Pancreas (tissue), 10 donors: ENCODE data around the gene TMEM250. TPM values are rescaled to one million over a fixed set of nuclear protein-coding genes. Genes with fewer than 3 reads are reported as not detected.

Source experiments
- ATAC-seq, 4 donors: fragments of 200-7000 bp; cut with Tn5 transposase; one replicate each; pipeline versions ENCODE4 v1.8.0 to v1.9.1; 2020; ENCODE audit warnings: mild to moderate bottlenecking in 4 of 4, moderate library complexity in 4 of 4
- DNase-seq, 6 donors: peaks; one replicate each; pipeline ENCODE4 v3.0.0-alpha.2; 2020
- FAIRE-seq: peaks from 2 replicates; lab custom pipeline; 2012; peaks lifted over from hg19 to GRCh38; lab: Jason Lieb, UNC
- H3K27ac ChIP-seq, 4 donors: fragments of 200-600 bp; sonication (generic); 1 replicate in 3 of 4; 2 replicates in 1 of 4; pipeline versions ENCODE4 v1.5.0 to v1.8.0; 2020
- H3K27me3 ChIP-seq, 4 donors: fragments of 200-600 bp; one replicate each; pipeline ENCODE4 v1.8.0; 2021
- H3K36me3 ChIP-seq, 3 donors: fragments of 200-600 bp; sonication (generic) in 1 of 3; one replicate each; pipeline versions ENCODE4 v1.5.0 to v1.8.0; 2020 to 2021
- H3K4me1 ChIP-seq, 3 donors: fragments of 200-600 bp; one replicate each; pipeline ENCODE4 v1.8.0; 2021
- H3K4me3 ChIP-seq, 4 donors: fragments of 200-600 bp; sonication (generic) in 2 of 4; one replicate each; pipeline versions ENCODE4 v1.5.0 to v1.8.0; 2020 to 2021
- H3K9me3 ChIP-seq, 4 donors: fragments of 200-600 bp; one replicate each; pipeline ENCODE4 v1.8.0; 2021
- CTCF ChIP-seq, 4 donors: fragments of 200-600 bp; sonication (generic) in 3 of 4; IDR thresholded peaks; one replicate each; pipeline versions ENCODE4 v1.5.0 to v1.8.0; 2021; ENCODE audit warnings: antibody characterized with exemption in 4 of 4
- WGBS, 2 donors: extraction: QIAGEN DNeasy Blood & Tissue Kit; methylation state at CpG; one replicate each; pipeline ENCODE4 v1.1.7; 2013; 5-methylcytosine and 5-hydroxymethylcytosine counted together
- intact Hi-C, 3 donors: fragments of 100-400 bp; cut with DNase I; formaldehyde crosslinking; loops; one replicate each; pipeline versions ENCODE4 v1.11.1 to v1.14.2; 2022
- polyA plus RNA-seq, 2 donors: library from polyadenylated mRNA; stranded (reverse); fragments of 200-250 nt; gene quantifications; one replicate each; pipeline ENCODE4 v1.2.3, GENCODE V29; 2013
- total RNA-seq, 6 donors: library from RNA; stranded (reverse); fragmentation: NEBNext Ultra II Directional in 4 of 6; extraction: Animal tissue kit (Norgen Biotek cat#: 25700) in 4 of 6; gene quantifications; one replicate each; pipeline versions ENCODE4 v1.2.1 to v1.2.4, GENCODE V29; 2021 to 2023
- donor health status: healthy with polysubstance abuse.
- donor health status: DM: no; HTN: no; CAD: no; lungs with moderate emphysema.
- donor health status: DM: no; HTN: no; CAD: no.
- donor health status: control.
- donor health status: control.
- donor health status: Bipolar disorder and iron deficiency.
- donor health status: DM: yes; HTN: yes; CAD: no.
- donor health status: DM: no; HTN: no; CAD: no.
- donor health status: DM: no; HTN: no; CAD: no.
- donor health status: DM: yes; HTN: yes; CAD: no.

The TMEM250 gene
- total and polyA plus RNA-seq, 8 donors: 8.0 to 17.8 (median 11.8) TPM

- TF ChIP-seq CTCF (IDR thresholded peaks at IDR 0.05): no peak
- 48% methylated on average over 37 to 42 of the region's 42 CpGs for WGBS, 2 donors
- H3K4me3 ChIP-seq: peak overlapping the region in 3 of 4 donors; percentile 9 to 34 (median 30)
- peaks cover 5 to 10% (median 5%) of the 10 kb centered on the region in 3 donors for H3K4me1 ChIP-seq
- no peaks in the 10 kb centered on the region for H3K36me3 ChIP-seq
- H3K27me3 ChIP-seq: no peaks in the 10 kb centered on the region
- peak overlapping the region in 2 of 4 donors; percentile 27 to 33 for H3K27ac ChIP-seq
- no peak for DNase-seq
- peak in 1 of 4 donors; percentile 12 for ATAC-seq
- no peak for FAIRE-seq
- no peaks in the 10 kb centered on the region for H3K9me3 ChIP-seq
- intact Hi-C loops: no loop called here
Measured at GRCh38 chr9:136110082-136111061, 8.3 kb downstream of the TMEM250 start.

DNA sequence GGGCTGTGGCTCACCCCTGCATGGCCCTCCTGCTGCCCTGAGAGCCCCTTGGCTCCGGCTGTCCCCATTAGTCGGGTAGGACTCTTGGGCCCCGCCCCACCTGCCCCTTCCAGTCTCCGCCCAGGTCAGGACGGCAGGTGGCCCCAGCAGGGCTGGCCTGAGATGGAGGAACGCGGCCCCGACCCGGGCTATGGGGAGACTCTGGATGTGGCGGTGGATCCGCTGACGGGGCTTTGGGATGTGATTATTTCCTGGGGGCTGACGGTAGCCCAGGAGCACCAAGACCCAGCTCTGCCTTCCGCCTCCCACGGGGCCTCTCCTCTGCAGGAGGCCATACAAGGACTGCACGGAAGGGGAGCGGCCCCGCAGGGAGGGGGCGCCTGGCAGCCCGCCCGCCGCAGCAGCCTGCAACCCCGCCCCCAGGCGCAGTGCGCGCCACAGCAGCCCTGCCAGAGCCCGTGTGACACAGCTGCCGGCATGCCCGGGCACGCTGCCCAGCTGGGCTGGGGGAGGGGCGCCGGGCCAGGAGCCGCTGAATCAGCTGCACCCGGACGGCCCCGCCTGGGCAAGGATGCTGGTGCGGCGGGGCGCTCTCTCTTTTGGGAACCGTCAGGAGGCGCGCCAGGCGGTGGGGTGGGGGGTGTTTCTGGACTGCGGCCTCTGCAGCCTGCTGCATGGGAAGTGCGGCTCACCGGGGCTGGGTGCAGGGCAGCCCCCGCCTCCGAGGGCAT is 9.2 kb downstream of the TMEM250 start:
- peak; percentile 90 to 93 (median 92) for ATAC-seq
- Histone ChIP-seq H3K36me3 (no peaks in the 10 kb centered on the region), H3K4me1 (peaks cover 5 to 10% (median 5%) of the 10 kb centered on the region in 3 donors), H3K27ac (peak overlapping the region; percentile 68 to 85 (median 78)), H3K4me3 (peak overlapping the region in 3 of 4 donors; percentile 9 to 34 (median 30)), H3K27me3 (no peaks in the 10 kb centered on the region), H3K9me3 (no peaks in the 10 kb centered on the region)
- 2 to 3% methylated on average over 46 to 48 of the region's 48 CpGs for WGBS, 2 donors
- TF ChIP-seq CTCF (IDR thresholded peaks at IDR 0.05): no peak
- DNase-seq: peak; percentile 84 to 98 (median 95)
- FAIRE-seq: no peak
- intact Hi-C loops: no loop called here

- FAIRE-seq: no peak
- H3K27ac ChIP-seq: peak overlapping the region; percentile 68 to 85 (median 78)
- no peaks in the 10 kb centered on the region for H3K9me3 ChIP-seq
- no peaks in the 10 kb centered on the region for H3K27me3 ChIP-seq
- peak overlapping the region in 3 of 4 donors; percentile 9 to 34 (median 30) for H3K4me3 ChIP-seq
- intact Hi-C loops: no loop called here
- no peaks in the 10 kb centered on the region for H3K36me3 ChIP-seq
- H3K4me1 ChIP-seq: peaks cover 5 to 10% (median 5%) of the 10 kb centered on the region in 3 donors
- DNase-seq: no peak
- WGBS, 2 donors: 80 to 83% methylated on average over 27 of the region's 27 CpGs
- no peak for TF ChIP-seq CTCF (IDR thresholded peaks at IDR 0.05)
- ATAC-seq: no peak
Measured at GRCh38 chr9:136108648-136109266, 9.9 kb downstream of the TMEM250 start.

DNA sequence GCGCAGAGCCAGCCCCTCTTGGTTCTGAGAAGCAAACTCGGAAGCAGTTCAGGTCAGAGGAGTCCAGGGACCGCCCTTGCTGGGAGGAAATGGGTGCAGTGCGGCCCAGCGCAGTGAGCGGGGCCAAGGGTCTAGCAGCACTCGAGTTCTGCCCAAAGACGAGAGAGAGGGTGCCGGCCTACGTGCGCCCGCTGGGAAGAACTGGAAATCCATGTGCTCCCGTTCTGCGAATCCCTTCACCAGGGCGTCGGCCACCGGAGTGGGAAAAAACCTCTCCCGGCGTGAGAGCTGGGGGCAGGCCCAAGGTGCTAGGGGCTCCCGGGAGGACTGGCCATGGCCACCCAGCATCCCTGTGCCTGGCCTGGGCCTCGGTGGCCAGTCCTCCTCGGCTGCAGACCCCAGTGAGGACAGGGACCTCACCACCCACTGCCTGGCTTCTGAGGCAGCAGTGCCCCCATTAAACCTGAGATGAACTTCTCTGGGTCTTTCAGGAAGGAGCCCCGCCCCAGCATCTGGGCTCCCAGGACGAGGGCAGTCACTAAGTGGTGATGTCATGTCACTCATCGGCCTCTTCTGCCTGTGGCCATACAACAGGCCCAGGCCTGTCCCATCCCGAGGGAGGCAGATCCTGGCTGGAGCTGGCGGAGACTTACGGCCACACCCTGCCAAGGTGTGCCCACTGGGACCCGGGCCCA is 10.6 kb downstream of the TMEM250 start:
- no peak for ATAC-seq
- peaks cover 5 to 10% (median 5%) of the 10 kb centered on the region in 3 donors for H3K4me1 ChIP-seq
- no peak overlapping the region for H3K27ac ChIP-seq
- no peaks in the 10 kb centered on the region for H3K9me3 ChIP-seq
- FAIRE-seq: no peak
- intact Hi-C loops: no loop called here
- WGBS, 2 donors: 85 to 88% methylated on average over 29 of the region's 29 CpGs
- no peak overlapping the region for H3K4me3 ChIP-seq
- H3K27me3 ChIP-seq: no peaks in the 10 kb centered on the region
- H3K36me3 ChIP-seq: no peaks in the 10 kb centered on the region
- TF ChIP-seq CTCF (IDR thresholded peaks at IDR 0.05): no peak
- DNase-seq: no peak
